ENCODE measurements around the gene ITGA4.
"Not testable (repeated sequence)": the region's sequence is repeated elsewhere in the genome, so short reads cannot be mapped to it uniquely, and the experiment has no call there.

Gene ITGA4

DNA sequence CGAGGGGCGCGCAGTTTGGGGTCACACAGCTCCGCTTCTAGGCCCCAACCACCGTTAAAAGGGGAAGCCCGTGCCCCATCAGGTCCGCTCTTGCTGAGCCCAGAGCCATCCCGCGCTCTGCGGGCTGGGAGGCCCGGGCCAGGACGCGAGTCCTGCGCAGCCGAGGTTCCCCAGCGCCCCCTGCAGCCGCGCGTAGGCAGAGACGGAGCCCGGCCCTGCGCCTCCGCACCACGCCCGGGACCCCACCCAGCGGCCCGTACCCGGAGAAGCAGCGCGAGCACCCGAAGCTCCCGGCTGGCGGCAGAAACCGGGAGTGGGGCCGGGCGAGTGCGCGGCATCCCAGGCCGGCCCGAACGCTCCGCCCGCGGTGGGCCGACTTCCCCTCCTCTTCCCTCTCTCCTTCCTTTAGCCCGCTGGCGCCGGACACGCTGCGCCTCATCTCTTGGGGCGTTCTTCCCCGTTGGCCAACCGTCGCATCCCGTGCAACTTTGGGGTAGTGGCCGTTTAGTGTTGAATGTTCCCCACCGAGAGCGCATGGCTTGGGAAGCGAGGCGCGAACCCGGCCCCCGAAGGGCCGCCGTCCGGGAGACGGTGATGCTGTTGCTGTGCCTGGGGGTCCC, at the start of gene ITGA4:
Gene ITGA4 (plus strand): TSS at position 266 of the 620 bp plus-strand sequence. CDS start 269 bp downstream, at position 535.
- DNase-seq: peak; percentile 90

DNA sequence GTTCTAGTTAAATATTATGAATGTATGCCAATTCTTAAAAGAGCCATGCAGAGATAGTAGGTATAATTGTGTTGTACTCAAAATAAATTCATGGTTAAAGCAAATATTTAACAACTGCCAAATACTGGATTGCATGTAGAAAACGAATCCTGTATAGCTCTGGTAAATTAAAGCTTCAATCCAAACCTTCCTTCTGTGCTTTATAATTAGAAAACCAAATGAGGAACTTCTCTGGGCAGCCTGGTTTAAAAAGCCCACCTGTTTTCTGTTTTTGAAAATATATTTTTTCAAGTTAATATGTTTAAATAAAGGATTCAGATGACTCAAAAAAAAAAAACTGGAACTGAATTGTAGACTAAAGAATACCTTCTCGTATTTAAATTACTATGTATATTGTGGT, 48.3 kb upstream of the ITGA4 start:
- no peak for DNase-seq

DNA sequence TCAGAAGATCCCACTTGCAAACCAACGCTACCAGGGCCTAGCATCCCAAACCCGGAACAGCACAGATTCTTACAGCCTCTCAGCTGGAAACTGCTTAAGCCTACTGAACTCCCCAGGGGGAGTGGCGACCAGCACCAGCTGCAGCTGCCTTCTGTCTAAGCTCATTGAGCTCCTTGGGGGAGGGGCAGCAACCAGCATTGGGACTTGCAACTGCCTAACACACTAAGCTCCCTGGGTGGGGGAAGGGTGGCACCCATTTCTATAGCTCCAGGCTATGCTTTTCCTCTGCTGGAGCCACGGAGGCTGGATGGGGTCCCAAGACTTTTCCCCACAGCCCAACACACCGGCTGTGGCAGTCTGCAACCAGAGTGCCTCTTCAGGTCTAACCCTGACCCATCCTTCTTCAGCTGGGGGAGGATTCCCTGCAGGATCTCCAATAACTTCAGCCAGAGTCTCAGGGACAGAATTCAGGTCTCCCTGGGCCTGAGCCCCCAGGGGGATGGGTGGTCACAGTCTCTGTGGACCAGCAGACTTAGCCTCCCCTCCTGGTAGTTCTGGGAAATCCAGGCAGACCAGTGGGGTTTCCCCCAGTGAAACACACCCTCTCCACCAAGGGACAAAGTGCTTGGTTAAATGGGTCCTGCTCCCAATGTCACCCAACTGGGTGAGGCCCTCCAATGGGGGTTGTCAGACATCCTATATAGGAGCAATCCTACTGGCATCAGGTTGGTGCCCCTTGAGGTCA, 45.9 kb upstream of the ITGA4 start:
- no peak for DNase-seq

DNA sequence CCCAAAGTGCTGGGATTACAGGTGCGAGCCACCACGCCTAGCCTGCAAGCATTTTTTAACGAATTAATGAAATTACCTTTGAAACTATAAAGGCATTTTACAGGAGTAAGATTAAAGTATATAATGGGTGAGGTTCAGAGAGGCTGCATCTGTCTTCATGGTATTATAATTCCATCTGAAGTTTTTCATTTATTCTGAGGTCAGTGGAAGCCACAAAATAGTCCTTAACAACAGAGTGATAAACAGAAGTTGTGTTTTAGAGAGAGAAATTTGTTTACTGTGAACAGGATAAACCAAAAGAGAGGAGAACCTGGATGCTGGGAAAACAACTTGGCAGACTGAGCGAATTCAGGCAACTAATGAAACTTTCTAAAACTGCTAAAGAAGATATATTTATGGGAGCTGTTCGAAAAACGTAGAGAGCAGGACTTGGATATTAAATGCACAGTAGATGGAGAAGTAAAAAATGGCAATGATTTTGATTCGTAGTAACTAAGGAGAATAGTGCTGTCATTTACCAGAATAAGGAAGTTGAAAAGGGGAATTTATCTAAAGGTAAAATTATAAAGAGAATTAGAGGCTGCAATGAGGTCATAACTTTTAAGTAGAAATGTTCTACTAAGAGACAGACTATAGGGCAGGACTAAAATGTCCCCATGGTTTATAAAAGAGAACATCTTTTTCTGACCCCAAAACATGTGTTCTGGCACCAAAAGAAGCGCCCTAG, 37.9 kb upstream of the ITGA4 start:
- DNase-seq: no peak

GRCh38 chr2:181420259-181421130, 36.7 kb upstream of the ITGA4 start:
- no peak for DNase-seq

DNA sequence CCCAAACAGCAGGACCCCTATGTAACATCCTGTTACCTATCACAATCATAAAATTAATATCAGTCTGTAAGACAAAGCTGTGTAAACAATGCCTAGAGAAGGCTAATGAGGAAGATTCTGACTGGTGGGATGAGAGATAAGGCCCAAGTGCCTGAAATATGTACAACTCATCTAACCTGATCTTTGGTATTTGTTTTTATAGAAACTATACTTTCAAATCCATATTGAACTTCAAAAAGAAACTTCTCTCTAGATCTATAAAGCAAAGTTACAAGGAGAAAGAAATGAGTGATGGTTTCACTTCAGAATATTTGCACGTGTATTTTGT, 36.1 kb upstream of the ITGA4 start:
- no peak for DNase-seq

GRCh38 chr2:181421464-181421863, 35.7 kb upstream of the ITGA4 start:
- DNase-seq: no peak

- no peak for DNase-seq
Observed at GRCh38 chr2:181426672-181427071, 30.5 kb upstream of the ITGA4 start.

- no peak for DNase-seq
Observed at GRCh38 chr2:181430406-181431118, 26.6 kb upstream of the ITGA4 start.

GRCh38 chr2:181431674-181432073, 25.5 kb upstream of the ITGA4 start:
- no peak for DNase-seq

GRCh38 chr2:181438261-181438660, 18.9 kb upstream of the ITGA4 start:
- DNase-seq: no peak

DNA sequence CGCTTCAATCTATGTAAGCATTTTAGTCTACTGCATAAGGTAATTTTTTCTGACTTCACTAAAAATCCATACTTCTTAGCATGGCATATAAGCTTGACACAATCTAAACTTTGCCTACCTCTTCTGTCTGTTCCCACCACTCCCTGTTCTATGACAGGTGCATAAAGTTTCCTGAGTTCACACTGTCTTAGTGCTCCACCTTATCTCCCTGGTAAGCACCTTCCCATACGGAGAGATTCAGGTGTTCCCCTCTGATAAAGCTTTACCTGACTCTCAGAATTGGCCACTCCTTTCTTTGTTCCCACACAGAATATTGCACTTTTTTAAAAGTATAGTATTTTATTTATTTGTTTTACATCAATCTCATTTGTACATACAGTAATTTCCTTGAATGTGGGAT, 16.8 kb upstream of the ITGA4 start:
- no peak for DNase-seq

- no peak for DNase-seq
Observed at GRCh38 chr2:181440919-181441318, 16.3 kb upstream of the ITGA4 start.

DNA sequence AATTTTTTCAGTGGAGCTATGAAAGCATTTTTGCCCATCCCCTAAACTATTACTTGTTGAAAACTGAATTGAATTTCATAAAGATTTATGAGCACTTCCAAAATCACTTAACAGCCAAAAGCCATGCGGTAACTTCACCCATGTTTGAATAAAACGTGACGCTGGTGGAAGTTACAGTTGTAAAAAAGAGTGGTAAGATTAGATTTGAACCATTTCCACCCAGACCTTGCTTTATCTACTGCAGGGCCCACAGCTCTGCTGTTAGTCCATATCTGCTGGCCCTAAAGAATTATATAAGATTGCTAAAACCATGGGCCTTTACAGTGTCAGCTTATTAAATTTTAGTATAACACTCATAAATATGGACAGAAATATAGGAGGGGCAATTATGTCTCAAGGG, 15.5 kb upstream of the ITGA4 start:
- DNase-seq: no peak

GRCh38 chr2:181444654-181445053, 12.5 kb upstream of the ITGA4 start:
- no peak for DNase-seq

GRCh38 chr2:181446985-181447384, 10.2 kb upstream of the ITGA4 start:
- no peak for DNase-seq

DNA sequence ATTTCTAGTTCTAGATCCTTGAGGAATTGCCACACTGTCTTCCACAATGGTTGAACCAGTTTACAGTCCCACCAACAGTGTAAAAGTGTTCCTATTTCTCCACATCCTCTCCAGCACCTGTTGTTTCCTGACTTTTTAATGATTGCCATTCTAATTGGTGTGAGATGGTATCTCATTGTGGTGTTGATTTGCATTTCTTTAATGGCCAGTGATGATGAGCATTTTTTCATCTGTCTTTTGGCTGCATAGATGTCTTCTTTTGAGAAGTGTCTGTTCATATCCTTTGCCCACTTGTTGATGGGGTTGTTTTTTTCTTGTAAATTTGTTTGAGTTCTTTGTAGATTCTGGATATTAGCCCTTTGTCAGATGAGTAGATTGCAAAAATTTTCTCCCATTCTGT, 7.9 kb upstream of the ITGA4 start:
- DNase-seq: not testable (repeated sequence)

- no peak for DNase-seq
Observed at GRCh38 chr2:181454686-181455450, 2.3 kb upstream of the ITGA4 start.

- peak; percentile 81 for DNase-seq
Observed at GRCh38 chr2:181456660-181457120, 496 bp upstream of the ITGA4 start.

- peak; percentile 78 for DNase-seq
Observed at GRCh38 chr2:181457741-181458425, 697 bp downstream of the ITGA4 start.

- DNase-seq: no peak
Observed at GRCh38 chr2:181458871-181459270, 1.7 kb downstream of the ITGA4 start.
